ENCODE data around the gene U2SURP.

GRCh38 chr3:142962520-142963233 is 38.7 kb upstream of the U2SURP start:
- TF ChIP-seq CTCF (IDR thresholded peaks at IDR 0.05) (no peak), POLR2A (IDR thresholded peaks at IDR 0.05) (no peak)

Data from right lobe of liver (tissue), 4 donors.